ENCODE data around the gene DCLRE1B. TPM values are rescaled to one million over a fixed set of nuclear protein-coding genes. Genes with fewer than 3 reads are reported as not detected.

DCLRE1B gene
- polyA plus RNA-seq, 1 donor from 2014 or later = 7.3 TPM

DNA sequence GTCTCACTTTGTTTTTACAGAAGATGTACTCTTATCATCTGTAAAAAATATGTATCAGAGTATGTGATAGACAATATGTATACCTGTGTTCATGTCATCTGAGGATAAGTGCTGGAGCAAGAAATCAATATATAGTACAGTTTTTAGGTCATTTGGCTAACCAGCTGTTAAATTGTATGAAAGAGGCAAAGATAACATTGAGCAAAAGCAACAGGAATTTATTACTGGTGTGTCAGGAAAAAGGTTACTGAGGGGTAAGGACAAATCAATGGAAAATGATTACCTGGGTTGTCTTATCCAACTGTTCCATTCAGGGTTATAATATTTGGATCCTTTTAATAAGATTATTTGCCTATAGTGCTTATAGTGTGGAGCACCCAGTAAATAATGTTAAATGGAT is 28.9 kb downstream of the DCLRE1B start:
- Histone ChIP-seq H2AFZ (ENCODE audit: low read depth, low read length) (no peak overlapping the region), H3K27ac (ENCODE audit: low read length) (no peak overlapping the region), H3K27me3 (ENCODE audit: insufficient read depth, low read depth, low read length) (no peaks in the 10 kb centered on the region), H3K9me3 (ENCODE audit: low read length) (no peaks in the 10 kb centered on the region), H3K4me3 (ENCODE audit: low read length) (no peak overlapping the region), H4K20me1 (ENCODE audit: insufficient read depth) (no peaks in the 10 kb centered on the region), H3K4me2 (ENCODE audit: low read length) (no peak overlapping the region), H3K36me3 (ENCODE audit: insufficient read depth, low read length) (no peaks in the 10 kb centered on the region), H3K79me2 (replicated peaks; ENCODE audit: insufficient read depth, low read length) (peaks cover 82% of the 10 kb centered on the region), H3F3A (ENCODE audit: insufficient read depth, low read length, poor library complexity, severe bottlenecking) (peaks cover 6% of the 10 kb centered on the region), H3K9ac (ENCODE audit: low read length) (no peak overlapping the region), H3K9me2 (ENCODE audit: insufficient read depth, low read length) (no peaks in the 10 kb centered on the region)
- TF ChIP-seq POLR2AphosphoS5 (IDR thresholded peaks at IDR 0.05) (no peak), RAD21 (conservative IDR thresholded peaks at IDR 0.05) (no peak), REST (IDR thresholded peaks at IDR 0.05; ENCODE audit: borderline replicate concordance) (no peak), EZH2 (IDR thresholded peaks at IDR 0.05; ENCODE audit: borderline replicate concordance, insufficient read depth, low read length, poor library complexity, severe bottlenecking) (no peak), EP300 (conservative IDR thresholded peaks at IDR 0.05; ENCODE audit: poor library complexity, severe bottlenecking) (no peak), SMC3 (conservative IDR thresholded peaks at IDR 0.05; ENCODE audit: poor library complexity) (no peak), MXI1 (conservative IDR thresholded peaks at IDR 0.05; ENCODE audit: poor library complexity, severe bottlenecking) (no peak), TAF1 (IDR thresholded peaks at IDR 0.05; ENCODE audit: low read depth) (no peak)
- TF ChIP-seq, protein P1, sequence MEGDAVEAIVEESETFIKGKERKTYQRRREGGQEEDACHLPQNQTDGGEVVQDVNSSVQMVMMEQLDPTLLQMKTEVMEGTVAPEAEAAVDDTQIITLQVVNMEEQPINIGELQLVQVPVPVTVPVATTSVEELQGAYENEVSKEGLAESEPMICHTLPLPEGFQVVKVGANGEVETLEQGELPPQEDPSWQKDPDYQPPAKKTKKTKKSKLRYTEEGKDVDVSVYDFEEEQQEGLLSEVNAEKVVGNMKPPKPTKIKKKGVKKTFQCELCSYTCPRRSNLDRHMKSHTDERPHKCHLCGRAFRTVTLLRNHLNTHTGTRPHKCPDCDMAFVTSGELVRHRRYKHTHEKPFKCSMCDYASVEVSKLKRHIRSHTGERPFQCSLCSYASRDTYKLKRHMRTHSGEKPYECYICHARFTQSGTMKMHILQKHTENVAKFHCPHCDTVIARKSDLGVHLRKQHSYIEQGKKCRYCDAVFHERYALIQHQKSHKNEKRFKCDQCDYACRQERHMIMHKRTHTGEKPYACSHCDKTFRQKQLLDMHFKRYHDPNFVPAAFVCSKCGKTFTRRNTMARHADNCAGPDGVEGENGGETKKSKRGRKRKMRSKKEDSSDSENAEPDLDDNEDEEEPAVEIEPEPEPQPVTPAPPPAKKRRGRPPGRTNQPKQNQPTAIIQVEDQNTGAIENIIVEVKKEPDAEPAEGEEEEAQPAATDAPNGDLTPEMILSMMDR (IDR thresholded peaks at IDR 0.05; ENCODE audit: poor library complexity, severe bottlenecking) = no peak

- H3K27ac ChIP-seq (ENCODE audit: low read length) = no peak overlapping the region
- TF ChIP-seq POLR2AphosphoS5 (IDR thresholded peaks at IDR 0.05) (no peak), REST (IDR thresholded peaks at IDR 0.05; ENCODE audit: borderline replicate concordance) (no peak), TAF1 (IDR thresholded peaks at IDR 0.05; ENCODE audit: low read depth) (no peak), RAD21 (conservative IDR thresholded peaks at IDR 0.05) (no peak), EP300 (conservative IDR thresholded peaks at IDR 0.05; ENCODE audit: poor library complexity, severe bottlenecking) (no peak), EZH2 (IDR thresholded peaks at IDR 0.05; ENCODE audit: borderline replicate concordance, insufficient read depth, low read length, poor library complexity, severe bottlenecking) (no peak), SMC3 (conservative IDR thresholded peaks at IDR 0.05; ENCODE audit: poor library complexity) (no peak), MXI1 (conservative IDR thresholded peaks at IDR 0.05; ENCODE audit: poor library complexity, severe bottlenecking) (no peak)
- TF ChIP-seq, protein P1 (IDR thresholded peaks at IDR 0.05; ENCODE audit: poor library complexity, severe bottlenecking) = no peak
- no peak overlapping the region for H2AFZ ChIP-seq (ENCODE audit: low read depth, low read length)
- H3K4me3 ChIP-seq (ENCODE audit: low read length) = no peak overlapping the region
- H3K36me3 ChIP-seq (ENCODE audit: insufficient read depth, low read length) = no peaks in the 10 kb centered on the region
- peaks cover 84% of the 10 kb centered on the region for H3K79me2 ChIP-seq (replicated peaks; ENCODE audit: insufficient read depth, low read length)
- H3K4me2 ChIP-seq (ENCODE audit: low read length) = no peak overlapping the region
- H3K27me3 ChIP-seq (ENCODE audit: insufficient read depth, low read depth, low read length) = no peaks in the 10 kb centered on the region
- no peaks in the 10 kb centered on the region for H4K20me1 ChIP-seq (ENCODE audit: insufficient read depth)
- no peaks in the 10 kb centered on the region for H3K9me3 ChIP-seq (ENCODE audit: low read length)
- H3F3A ChIP-seq (ENCODE audit: insufficient read depth, low read length, poor library complexity, severe bottlenecking) = peaks cover 6% of the 10 kb centered on the region
- H3K9ac ChIP-seq (ENCODE audit: low read length) = no peak overlapping the region
- H3K9me2 ChIP-seq (ENCODE audit: insufficient read depth, low read length) = no peaks in the 10 kb centered on the region
Measured at GRCh38 chr1:113934511-113935055, 29.5 kb downstream of the DCLRE1B start.
